GM19239 (cell line): ENCODE measurements around the gene TUBB8.
"Not testable (repeated sequence)": the region's sequence is repeated elsewhere in the genome, so short reads cannot be mapped to it uniquely, and the experiment has no call there.

Source experiments
- DNase-seq: peaks from one replicate; pipeline ENCODE4 v3.0.0; 2011; ENCODE audit warnings: low spot score; ENCODE audit not compliant: insufficient read length
- FAIRE-seq: peaks from 2 replicates; lab custom pipeline; 2011; peaks lifted over from hg19 to GRCh38; lab: Jason Lieb, UNC

Gene TUBB8

GRCh38 chr10:48996-49395 lies at the start of gene TUBB8:
Gene TUBB8 (minus strand): TSS chr10:49296. CDS start chr10:49238, 58 bp downstream.
- no peak for DNase-seq
- no peak for FAIRE-seq

- FAIRE-seq (no peak), DNase-seq (no peak)
These were observed 47.4 kb upstream of the TUBB8 start for GRCh38 chr10:96466-96865.

- DNase-seq (no peak), FAIRE-seq (no peak)
These were observed 46.4 kb upstream of the TUBB8 start for GRCh38 chr10:95356-96115.

GRCh38 chr10:94613-95012 lies 45.5 kb upstream of the TUBB8 start:
- FAIRE-seq: no peak
- no peak for DNase-seq

- no peak for DNase-seq
- no peak for FAIRE-seq
These were observed 43.8 kb upstream of the TUBB8 start for GRCh38 chr10:92846-93245.

GRCh38 chr10:92153-92552 lies 43.1 kb upstream of the TUBB8 start:
- no peak for FAIRE-seq

GRCh38 chr10:91313-91712 lies 42.2 kb upstream of the TUBB8 start:
- DNase-seq (no peak), FAIRE-seq (no peak)

More at GRCh38 chr10:92153-92552, 43.1 kb upstream of the TUBB8 start:
- no peak for DNase-seq

- no peak for DNase-seq
- FAIRE-seq: no peak
These were observed 41.1 kb upstream of the TUBB8 start for GRCh38 chr10:90161-90560.

GRCh38 chr10:89248-89647 lies 40.2 kb upstream of the TUBB8 start:
- DNase-seq (no peak), FAIRE-seq (no peak)

- FAIRE-seq: no peak
These were observed 39.2 kb upstream of the TUBB8 start for GRCh38 chr10:88253-88652.

GRCh38 chr10:87177-88080 lies 38.3 kb upstream of the TUBB8 start:
- FAIRE-seq (no peak), DNase-seq (no peak)

More at GRCh38 chr10:88253-88652, 39.2 kb upstream of the TUBB8 start:
- DNase-seq: no peak

GRCh38 chr10:86031-86430 lies 36.9 kb upstream of the TUBB8 start:
- no peak for DNase-seq
- FAIRE-seq: no peak

GRCh38 chr10:85044-85443 lies 35.9 kb upstream of the TUBB8 start:
- no peak for FAIRE-seq

GRCh38 chr10:83930-84530 lies 34.9 kb upstream of the TUBB8 start:
- DNase-seq (no peak), FAIRE-seq (no peak)

More at GRCh38 chr10:85044-85443, 35.9 kb upstream of the TUBB8 start:
- no peak for DNase-seq

GRCh38 chr10:80477-81105 lies 31.5 kb upstream of the TUBB8 start:
- FAIRE-seq (no peak), DNase-seq (no peak)

GRCh38 chr10:79532-80215 lies 30.6 kb upstream of the TUBB8 start:
- no peak for FAIRE-seq
- no peak for DNase-seq

- DNase-seq (no peak), FAIRE-seq (no peak)
These were observed 29.5 kb upstream of the TUBB8 start for GRCh38 chr10:78556-78955.

- DNase-seq, FAIRE-seq: not testable (repeated sequence)
These were observed 25.1 kb upstream of the TUBB8 start for GRCh38 chr10:74266-74621.

- not testable (repeated sequence) for FAIRE-seq, DNase-seq
These were observed 24.6 kb upstream of the TUBB8 start for GRCh38 chr10:73543-74265.
